ENCODE measurements around the gene STXBP6.

DNA sequence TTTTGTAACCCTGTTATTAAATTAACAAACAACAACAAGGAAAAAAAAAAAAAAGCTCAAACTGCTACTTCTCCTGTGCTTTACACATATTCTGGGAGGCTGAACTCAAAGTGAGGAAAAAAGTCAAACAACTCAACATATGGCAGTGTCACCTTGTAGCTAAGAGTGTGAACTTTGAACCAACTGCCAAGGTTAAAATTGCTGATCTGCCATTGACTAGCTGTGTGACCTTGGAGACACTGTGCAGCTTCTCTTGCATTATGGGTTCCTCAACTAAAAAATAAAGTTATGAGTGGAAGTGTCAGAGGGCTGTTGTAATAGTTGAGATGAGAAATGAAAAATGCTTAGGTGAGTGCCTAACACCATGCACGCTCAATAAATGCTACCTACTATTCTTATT lies 34.2 kb downstream of the STXBP6 start:
- TF ChIP-seq, protein P1, sequence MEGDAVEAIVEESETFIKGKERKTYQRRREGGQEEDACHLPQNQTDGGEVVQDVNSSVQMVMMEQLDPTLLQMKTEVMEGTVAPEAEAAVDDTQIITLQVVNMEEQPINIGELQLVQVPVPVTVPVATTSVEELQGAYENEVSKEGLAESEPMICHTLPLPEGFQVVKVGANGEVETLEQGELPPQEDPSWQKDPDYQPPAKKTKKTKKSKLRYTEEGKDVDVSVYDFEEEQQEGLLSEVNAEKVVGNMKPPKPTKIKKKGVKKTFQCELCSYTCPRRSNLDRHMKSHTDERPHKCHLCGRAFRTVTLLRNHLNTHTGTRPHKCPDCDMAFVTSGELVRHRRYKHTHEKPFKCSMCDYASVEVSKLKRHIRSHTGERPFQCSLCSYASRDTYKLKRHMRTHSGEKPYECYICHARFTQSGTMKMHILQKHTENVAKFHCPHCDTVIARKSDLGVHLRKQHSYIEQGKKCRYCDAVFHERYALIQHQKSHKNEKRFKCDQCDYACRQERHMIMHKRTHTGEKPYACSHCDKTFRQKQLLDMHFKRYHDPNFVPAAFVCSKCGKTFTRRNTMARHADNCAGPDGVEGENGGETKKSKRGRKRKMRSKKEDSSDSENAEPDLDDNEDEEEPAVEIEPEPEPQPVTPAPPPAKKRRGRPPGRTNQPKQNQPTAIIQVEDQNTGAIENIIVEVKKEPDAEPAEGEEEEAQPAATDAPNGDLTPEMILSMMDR (IDR thresholded peaks at IDR 0.05; ENCODE audit: low read depth, low read length, poor library complexity, severe bottlenecking): no peak
- TF ChIP-seq EZH2phosphoT487 (IDR thresholded peaks at IDR 0.05; ENCODE audit: borderline replicate concordance, low read length): no peak
